GM19455 (cell line): Measurements from ENCODE around the gene PAPPA.

Experiments
- ATAC-seq: cut with Tn5 transposase; IDR thresholded peaks from one replicate; pipeline ENCODE4 v1.9.1; 2021; ENCODE audit not compliant: unreplicated experiment

The PAPPA gene

DNA sequence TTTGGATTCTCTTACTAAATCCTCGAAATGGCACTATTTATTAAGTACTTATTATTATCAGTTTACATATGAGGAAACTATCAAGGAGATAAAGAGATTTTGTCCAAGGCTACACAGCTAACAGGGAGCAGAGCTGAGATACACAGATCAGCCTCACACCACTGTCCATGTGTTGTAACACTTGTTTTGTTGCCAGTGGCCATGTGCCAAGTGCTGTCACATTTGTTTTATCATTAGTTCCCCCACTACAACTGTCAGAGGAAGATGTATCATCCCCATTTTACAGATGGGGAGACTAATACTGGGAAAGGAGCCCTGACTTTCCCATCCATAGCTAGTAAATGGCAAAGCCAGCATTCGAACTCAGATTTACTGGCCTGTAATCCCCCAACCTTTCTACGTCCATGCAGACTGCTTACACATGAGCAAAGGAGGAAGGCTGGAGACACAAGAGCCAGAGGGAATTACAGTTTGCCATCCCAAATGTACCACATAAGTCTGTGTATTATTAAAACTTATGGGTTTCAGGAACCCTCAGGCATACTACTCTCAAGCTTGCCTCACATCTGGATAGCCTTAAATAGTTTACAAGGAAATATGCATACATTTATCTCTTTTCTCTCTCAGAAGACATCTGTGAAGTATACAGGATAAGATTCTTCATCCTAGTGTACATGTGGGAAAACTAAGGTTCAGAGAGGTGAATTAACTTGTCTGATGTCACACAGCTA is 25.1 kb downstream of the PAPPA start:
- no peak for ATAC-seq

- no peak for ATAC-seq
Observed at GRCh38 chr9:116179568-116179967, 26.0 kb downstream of the PAPPA start.

DNA sequence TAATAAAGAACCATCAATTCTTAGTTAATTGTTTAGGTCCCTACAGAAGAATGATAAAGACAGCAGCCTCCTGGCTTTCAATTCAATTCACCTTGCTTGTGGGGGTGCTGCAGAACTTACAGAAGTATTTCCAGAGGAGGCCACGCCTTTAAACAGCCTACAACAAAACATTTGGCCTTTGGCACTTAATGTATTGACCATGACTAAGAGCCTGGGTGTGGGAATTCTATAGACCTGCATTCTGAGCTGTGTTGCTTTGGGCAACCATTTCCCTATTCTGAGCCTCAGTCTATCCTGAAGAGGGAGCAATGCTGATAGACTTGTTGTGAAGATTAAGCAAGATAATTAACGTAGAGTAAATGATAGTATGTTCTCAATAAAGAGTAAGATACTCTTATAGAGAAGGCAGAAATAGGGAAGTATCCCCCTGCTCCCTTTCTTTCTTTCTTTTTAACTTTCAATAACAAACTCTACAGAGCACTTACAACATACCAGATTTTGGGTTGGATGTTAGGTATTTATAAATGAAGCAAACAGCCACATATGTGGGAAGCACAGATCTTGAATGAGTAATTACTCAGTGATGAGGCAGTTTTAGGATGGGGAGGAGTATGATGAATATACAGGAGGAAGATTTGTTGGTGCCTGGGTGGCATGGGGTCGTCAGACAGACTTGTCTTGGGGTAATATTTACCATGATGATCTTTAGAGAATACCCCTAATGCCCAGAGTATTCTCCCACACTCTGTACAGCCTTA is 28.4 kb downstream of the PAPPA start:
- ATAC-seq, result no peak

DNA sequence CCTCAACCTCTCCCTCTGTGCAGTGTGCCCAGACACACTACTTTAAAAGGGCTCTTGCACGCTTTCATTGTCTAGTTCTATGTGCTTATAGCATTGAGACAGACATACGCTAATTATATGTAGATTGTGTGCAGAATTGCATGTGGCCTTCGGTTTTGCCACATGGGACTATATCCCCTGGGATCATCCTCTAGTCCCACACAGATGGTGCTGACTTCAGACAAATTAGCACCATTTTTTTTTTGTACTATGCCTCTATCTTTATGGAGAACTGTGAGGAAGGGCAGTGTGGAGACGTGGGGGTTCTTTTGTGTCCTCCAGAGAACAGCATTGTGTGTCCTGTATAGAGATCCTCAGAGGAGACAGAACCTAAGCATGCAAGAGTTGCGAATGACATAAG is 29.3 kb downstream of the PAPPA start:
- ATAC-seq, result no peak

DNA sequence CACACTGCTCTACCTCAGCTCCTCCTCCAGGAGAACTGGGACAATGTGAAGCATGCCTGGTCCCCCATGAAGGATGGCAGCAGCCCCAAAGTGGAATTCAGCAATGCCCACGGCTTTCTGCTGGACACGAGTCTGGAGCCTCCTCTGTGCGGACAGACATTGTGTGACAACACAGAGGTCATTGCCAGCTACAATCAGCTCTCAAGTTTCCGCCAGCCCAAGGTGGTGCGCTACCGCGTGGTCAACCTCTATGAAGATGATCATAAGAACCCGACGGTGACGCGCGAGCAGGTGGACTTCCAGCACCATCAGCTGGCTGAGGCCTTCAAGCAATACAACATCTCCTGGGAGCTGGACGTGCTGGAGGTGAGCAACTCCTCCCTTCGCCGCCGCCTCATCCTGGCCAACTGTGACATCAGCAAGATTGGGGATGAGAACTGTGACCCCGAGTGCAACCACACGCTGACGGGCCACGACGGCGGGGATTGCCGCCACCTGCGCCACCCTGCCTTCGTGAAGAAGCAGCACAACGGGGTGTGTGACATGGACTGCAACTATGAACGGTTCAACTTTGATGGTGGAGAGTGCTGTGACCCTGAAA is 34.1 kb downstream of the PAPPA start:
- no peak for ATAC-seq

DNA sequence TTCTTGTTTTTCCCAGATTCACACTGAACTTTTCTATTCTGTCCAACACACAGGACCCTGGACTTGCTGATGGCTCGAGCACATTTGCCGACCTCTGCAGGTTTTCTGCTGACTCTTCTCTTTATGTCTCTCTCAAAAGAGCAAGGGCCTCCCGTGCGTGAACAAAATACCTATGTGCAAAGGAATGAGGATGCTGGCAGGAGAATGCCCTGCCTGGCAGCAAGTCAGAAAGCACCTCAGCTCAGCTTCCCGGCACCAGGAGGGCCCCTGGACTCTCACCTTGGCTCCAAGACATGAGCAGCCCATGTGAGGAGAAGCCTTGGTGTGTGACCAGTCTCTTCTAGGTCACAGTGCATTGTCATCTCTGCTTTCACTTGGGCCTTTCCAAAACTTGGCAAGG is 36.1 kb downstream of the PAPPA start:
- no peak for ATAC-seq

GRCh38 chr9:116190637-116191396 is 37.2 kb downstream of the PAPPA start:
- ATAC-seq, result no peak

DNA sequence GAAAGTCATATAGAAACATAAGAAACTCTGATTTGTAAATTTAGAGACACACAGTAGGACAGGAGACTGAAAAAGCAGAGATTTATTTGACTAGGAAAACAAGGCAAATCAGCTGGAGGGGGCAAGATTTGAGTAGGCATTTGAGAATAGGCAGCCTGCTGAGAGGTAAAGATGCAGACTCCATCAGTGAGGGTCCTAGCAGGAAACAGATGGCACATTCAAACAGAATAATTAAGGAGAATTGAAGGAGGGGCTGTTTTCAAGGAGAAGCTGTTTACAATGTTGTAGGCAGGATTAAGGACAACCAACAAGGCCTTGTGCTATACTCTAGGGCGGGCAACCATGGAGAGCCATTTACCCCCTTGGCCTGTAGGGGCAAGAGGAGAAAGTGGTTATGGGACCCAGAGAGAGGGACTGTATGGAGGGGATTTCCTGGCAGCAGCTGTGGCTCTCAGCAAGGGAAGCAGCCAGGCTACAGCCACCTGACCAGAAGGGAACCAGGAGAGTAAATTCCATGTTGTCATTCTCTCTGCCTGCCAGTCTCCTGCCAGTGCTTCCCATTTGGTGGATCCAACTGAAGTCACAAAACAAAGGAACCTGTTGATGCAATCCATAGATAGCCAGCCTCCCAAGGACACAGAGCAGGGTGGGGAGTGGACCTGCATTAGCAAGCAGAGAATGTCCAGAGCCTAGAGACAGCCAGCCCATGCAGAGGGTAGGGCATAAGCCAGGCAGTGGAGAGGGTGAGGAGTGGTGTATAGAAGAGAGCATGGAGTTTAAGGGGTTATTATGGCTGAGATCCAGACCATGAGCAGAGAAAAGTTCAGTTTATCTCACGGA is 38.2 kb downstream of the PAPPA start:
- ATAC-seq, result no peak

- ATAC-seq, result no peak
Observed at GRCh38 chr9:116193636-116194035, 40.0 kb downstream of the PAPPA start.

- no peak for ATAC-seq
Observed at GRCh38 chr9:116196806-116197205, 43.2 kb downstream of the PAPPA start.

DNA sequence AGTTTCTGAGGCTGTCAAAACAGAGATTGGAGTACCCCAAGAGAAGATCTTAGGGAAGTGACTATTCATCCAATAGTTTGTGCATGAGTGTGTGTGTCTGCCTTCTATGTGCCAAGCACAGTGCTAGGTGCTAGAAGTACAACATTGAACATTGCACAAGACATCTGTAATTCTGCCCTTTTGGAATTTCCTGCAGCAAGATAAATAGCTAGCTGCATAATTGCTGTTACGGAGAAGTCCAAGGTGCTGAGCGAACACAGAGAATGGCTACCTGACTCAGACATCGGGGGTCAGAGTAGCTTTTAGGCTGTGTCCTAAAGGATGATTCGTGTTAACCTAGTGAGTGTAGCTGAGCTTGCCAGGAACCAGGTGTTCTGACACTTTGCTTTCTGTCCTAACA is 44.8 kb downstream of the PAPPA start:
- ATAC-seq, result no peak

GRCh38 chr9:116202219-116202912 is 48.8 kb downstream of the PAPPA start:
- ATAC-seq, result no peak

GRCh38 chr9:116204252-116204882 is 50.8 kb downstream of the PAPPA start:
- no peak for ATAC-seq

DNA sequence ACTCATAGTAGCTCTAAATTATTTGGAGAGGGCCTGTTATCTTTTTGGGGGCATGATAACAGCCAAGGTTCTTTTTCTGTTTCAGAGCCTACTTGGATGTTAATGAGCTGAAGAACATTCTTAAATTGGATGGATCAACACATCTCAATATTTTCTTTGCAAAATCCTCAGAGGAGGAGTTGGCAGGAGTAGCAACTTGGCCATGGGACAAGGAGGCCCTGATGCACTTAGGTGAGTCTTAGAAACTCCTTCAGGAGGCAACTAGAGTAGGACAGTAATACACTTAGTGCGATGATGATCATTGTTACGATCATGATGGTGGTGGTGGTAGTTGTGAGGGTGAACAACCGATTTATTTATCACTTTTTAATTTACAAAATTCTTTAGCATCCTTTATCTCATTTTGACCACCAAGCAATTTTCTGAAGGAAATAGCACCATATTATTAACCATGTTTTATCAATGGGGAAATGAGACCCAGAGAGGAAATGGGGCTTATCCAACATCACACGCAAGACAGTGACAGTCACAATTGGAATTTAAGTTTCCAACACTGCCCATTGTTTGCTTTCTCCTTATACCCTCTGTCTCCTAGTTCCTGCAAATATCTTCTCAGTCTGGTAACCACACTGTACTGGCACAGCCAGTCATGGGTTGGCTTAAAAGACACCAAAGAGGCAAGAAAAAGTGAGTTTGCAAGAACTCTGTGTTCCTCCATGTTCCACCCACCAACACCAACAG is 54.0 kb downstream of the PAPPA start:
- ATAC-seq, result no peak

DNA sequence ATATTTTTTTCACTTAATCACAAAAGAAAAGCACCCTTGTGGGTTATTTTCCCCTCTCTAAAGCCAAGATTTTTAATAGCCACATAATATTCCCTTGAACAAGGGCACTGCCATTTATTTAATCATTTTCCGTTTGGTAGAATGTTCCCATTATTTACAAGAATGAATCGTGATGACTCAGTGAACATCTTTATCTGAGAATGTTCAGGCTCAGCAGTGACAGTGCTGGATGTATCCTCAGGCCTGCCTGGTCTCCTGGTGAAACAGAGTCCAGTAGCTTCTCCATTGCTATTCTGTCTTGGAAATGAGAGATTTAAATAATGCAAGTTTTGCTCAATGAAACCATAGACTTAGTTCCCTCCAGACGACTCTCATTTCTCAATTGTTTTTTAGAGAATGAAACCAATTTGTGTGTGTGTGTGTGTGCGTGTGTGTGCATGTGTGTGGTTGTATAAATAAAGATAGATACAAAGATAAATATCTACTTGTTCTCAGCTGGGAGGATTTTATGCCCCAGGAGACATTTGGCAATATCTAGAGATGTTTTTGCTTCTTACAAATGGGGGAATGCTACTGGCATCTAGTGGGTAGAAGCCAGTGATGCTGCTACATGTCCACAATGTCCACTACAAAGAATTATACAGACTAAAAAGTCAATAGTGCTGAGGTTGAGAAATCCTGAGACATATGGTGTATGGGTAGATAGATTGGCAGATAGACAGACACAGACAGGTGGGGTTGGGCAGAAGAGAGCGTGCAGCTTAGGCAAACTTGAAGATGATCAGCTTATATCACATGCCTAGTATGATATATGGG is 55.0 kb downstream of the PAPPA start:
- no peak for ATAC-seq

- ATAC-seq, result no peak
Observed at GRCh38 chr9:116209414-116210116, 56.0 kb downstream of the PAPPA start.

GRCh38 chr9:116212986-116213692 is 59.5 kb downstream of the PAPPA start:
- no peak for ATAC-seq
